Measurements from ENCODE around the gene CCDC192.

DNA sequence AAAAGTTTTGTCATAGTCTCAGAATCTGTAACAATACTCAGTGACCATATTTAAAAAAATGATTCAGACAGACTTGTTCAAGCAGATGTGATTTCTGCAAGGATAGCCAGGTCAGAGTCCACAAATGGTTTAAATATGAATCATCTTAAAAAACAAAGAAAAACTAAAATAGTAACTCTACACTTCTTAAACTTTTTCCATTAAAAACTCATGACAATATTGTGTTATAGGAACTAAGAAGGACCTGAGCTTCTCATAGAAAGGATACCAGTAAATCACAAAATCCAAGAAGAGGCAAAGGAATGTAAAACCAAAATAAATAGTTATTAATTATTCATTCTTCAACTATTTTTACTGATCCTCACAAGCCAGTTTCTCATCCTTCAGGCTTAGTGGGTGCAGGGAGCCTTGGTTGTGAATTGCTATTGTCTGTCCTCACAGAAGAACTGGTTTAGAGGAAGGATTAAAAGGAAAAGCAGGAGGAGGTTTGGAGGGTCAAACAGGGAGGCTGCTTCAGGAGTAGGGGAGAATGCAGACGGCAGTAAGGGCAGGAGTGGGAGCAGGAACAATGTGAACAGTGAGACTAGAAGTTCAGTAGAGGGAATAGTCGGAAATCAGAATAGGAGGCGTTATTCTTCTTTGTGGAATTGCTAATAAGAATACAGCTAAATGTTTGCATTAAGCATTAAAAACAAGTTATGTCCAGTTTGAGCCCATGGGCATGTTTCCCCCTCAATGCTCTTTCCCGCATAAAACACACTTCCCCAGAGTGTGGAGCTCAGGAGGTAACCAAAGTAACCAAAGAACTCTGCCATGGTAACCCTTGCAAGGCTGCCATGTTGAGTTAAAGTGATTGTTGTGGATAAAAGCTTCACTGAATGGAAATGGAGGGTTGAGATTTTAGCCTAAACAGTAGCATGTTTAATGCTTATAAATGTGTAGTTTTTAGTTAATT lies 110.7 kb downstream of the CCDC192 start:
- TF ChIP-seq POLR2A (IDR thresholded peaks at IDR 0.05) (no peak), EP300 (IDR thresholded peaks at IDR 0.05) (no peak)
- TF ChIP-seq, protein P1, sequence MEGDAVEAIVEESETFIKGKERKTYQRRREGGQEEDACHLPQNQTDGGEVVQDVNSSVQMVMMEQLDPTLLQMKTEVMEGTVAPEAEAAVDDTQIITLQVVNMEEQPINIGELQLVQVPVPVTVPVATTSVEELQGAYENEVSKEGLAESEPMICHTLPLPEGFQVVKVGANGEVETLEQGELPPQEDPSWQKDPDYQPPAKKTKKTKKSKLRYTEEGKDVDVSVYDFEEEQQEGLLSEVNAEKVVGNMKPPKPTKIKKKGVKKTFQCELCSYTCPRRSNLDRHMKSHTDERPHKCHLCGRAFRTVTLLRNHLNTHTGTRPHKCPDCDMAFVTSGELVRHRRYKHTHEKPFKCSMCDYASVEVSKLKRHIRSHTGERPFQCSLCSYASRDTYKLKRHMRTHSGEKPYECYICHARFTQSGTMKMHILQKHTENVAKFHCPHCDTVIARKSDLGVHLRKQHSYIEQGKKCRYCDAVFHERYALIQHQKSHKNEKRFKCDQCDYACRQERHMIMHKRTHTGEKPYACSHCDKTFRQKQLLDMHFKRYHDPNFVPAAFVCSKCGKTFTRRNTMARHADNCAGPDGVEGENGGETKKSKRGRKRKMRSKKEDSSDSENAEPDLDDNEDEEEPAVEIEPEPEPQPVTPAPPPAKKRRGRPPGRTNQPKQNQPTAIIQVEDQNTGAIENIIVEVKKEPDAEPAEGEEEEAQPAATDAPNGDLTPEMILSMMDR (IDR thresholded peaks at IDR 0.05) = no peak

Measured in ovary (tissue), 3 donors.